SW480 (cell line): ENCODE results near the gene C2orf49.
"Not testable (repeated sequence)": the region's sequence is repeated elsewhere in the genome, so short reads cannot be mapped to it uniquely, and the experiment has no call there.

Source experiments
- DNase-seq: peaks from one replicate; pipeline ENCODE4 v3.0.0-alpha.2; 2016; ENCODE audit warnings: low spot score

Gene C2orf49

DNA sequence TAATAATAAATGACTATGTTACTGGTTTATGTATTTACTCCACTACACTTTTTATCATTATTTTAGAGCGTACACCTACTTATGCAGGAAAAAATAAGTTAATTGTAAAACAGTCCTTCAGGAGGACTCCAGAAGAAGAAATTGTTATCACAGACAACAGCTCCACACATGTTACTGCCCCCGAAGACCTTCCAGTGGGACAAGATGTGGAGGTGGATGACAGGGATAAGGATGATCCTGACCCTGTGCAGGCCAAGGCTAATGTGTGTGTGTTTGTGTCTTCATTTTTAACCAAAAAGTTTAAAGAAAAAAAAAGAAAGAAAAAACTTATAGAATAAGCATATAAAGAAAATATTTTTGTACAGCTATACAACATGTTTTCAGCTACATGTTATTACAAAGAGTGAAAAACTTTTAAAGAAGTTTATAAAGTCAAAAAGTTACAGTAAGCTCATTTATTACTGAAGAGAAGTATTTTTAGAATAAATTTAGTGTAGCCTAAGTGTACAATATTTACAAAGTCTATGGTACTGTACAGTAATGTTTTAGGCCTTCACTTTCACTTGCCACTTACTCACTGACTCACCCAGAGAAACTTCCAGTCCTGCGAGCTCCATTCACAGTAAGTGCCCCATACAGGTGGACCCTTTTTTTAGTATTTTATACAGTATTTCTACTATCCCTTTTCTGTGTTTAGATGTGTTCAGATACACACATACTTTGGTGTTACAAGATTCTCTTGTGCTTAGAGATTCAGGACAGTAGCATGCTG, 15.3 kb upstream of the C2orf49 start:
- DNase-seq: no peak

DNA sequence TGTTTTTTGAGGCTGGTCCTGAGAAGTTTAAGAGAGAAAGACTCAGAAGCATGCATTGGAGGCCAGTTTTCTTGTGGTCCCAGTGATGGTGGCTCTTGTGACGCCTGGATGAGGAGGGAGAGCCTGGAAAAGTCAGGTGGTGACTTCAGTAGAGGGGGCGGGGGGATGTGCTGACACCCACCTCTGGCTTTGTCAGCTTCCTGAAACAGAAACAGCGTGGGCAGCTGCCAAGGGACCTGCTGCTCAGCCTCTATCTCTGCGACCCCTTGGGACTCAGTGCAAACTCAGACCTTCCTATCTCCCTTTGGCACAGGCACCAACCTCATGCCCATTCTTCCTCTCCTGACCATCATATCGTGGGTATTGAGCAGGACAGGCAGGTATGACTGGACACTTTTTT, 14.2 kb upstream of the C2orf49 start:
- DNase-seq: no peak

DNA sequence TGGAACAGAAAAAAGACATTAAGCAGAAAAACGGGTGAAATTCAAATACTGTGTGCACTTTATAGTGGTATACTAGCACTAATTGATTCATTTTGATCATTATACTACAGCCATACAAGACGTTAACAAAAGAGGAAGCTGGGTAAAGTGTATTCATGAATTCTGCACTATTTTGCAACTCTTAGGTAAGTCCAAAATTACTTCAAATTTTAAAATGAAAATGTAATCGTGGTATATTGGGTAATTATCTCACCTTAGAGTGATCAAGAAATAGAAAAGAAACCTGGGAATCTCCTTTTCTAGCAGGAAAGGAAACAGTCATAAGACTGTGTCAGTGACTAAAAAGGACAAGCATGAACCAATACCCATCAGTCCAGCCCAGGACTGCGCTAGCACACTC, 13.2 kb upstream of the C2orf49 start:
- DNase-seq: no peak

DNA sequence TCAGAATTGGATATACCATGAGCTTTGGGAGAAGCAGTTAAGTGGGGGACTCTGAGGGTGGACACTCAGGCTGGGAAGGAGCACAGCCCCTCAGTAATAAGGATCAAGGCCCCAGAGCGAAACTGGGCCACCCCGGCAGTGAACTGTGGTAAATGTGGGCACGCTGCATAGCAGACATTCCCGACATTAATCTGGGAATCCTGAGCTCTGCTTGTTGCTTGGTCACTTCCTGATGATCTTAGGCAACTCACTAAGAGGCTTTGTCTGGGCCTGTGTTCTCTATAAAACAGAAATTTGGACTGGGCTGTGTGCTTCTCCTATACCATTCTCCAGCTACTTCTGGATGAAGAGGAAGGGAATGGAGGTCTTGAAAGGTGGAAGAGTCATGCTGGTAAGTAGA, 12.6 kb upstream of the C2orf49 start:
- peak; percentile 67 for DNase-seq

DNA sequence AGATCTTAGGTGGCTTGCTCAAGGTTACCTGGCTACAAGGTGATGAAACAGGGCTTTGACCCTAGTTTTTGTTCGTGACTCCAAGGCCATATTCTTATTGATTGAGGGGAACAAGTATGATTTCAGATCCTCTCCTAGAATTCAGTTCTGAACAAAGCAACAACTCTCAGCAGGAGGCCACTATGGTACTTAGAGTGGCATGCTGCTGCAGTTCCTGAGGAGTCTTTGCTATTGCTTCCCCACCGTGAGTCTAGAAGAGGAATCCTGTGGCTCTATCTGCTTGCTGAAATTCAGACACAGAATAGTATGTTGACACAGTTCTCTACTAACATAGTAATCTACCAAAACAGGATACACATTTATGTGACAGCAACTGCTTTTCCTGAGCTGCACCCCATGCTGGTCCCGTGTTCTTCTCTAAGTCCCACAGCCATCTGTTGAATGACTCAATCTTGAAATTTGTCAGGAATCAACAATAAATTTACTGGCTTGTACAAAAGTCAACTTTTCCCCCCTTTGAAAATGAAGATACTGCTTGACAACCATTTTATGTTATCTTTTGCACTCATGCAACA, 11.9 kb upstream of the C2orf49 start:
- DNase-seq: no peak

DNA sequence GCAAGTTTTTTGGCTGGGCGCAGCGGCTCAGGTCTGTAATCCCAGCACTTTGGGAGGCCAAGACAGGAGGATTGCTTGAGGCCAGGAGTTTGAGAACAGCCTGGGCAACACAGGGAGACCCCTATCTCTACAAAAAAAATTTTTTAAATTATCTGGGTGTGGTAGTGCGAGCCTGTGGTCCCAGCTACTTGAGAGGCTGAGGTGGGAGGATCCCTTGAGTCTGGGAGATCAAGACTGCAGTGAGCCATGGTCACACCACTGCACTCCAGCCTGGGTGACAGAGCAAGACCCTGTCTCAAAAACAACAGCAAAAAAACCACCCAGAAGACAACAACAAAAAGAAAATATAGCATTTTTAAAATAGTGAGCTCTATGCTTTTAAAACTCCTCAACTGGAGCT, 10.1 kb upstream of the C2orf49 start:
- not testable (repeated sequence) for DNase-seq

DNA sequence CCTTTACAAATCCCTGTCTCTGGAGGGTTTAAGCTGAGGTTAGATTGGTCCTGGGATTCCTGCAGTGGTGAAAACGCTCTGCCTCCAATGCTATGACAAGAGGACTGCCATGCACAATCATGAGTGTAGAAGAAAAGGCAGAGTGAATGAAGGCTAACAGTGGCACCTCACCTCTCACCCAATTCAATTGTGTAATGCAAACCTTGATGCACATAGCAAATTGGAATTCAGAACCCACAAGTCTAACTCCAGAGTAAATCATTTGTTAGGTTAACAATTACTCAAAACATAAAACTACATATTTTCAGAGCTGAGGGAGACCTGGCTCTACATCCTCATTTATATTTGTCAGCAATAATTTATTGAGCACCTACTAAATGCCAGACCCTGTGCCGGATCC, 9.7 kb upstream of the C2orf49 start:
- DNase-seq: no peak

DNA sequence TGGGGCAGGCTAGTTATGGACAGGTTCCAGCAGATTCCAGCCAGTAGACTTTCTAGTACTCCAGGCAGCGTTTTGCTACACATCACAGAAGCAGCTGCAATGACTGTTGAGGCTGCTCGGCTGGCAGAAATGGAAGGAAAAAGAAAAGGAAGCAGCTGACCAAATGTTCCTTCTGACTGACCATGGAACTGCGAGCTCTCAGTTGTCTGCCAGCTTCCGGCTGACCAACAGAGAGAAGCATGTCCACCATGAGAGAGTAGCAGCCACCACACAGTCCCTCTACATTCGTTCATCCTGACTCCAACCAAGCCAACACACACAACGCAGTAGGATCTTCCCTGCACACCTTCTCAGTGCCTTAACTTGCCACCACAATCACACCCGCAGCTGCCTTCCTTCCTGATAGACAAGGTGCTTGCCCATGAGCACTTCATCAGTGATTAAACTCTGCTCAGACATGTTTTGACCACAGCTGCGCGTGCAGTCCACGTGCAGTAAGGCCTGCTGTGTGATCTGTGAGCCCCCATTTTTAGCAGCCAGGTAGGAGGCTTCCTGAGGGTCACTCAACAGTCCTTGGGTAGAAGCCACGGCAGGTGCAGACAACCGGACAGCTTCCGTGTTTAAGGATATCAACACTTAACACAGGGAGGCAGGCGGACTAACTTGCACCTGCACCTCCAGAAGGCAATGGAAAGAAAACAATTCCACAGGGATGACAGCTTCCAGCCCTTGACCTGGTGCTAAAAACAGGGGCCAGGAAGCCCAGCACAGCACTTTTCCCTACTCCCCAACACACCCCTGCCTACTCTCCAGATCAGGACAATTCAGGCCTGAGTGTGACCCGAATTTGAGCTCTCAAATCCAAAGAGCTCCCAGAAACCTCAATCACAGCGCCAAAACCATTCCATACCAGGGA, 8.8 kb upstream of the C2orf49 start:
- DNase-seq: peak; percentile 46

DNA sequence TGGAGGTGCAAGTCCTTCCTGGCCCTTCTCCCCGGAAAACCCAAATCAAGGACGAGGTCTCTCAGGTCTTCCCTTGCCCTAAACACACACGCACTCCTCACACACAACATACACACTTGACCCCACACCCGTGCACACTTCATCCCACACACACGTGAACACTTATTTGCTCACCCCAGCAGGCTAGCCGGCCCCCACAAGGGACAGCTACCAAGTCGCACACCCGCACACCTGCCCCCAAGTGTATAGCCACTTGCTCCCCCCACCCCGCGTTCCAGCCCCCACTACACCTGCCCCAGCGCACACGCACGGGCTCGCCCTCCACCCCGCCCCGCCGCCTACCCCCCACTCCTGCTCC, 8.2 kb upstream of the C2orf49 start:
- DNase-seq: peak; percentile 23

DNA sequence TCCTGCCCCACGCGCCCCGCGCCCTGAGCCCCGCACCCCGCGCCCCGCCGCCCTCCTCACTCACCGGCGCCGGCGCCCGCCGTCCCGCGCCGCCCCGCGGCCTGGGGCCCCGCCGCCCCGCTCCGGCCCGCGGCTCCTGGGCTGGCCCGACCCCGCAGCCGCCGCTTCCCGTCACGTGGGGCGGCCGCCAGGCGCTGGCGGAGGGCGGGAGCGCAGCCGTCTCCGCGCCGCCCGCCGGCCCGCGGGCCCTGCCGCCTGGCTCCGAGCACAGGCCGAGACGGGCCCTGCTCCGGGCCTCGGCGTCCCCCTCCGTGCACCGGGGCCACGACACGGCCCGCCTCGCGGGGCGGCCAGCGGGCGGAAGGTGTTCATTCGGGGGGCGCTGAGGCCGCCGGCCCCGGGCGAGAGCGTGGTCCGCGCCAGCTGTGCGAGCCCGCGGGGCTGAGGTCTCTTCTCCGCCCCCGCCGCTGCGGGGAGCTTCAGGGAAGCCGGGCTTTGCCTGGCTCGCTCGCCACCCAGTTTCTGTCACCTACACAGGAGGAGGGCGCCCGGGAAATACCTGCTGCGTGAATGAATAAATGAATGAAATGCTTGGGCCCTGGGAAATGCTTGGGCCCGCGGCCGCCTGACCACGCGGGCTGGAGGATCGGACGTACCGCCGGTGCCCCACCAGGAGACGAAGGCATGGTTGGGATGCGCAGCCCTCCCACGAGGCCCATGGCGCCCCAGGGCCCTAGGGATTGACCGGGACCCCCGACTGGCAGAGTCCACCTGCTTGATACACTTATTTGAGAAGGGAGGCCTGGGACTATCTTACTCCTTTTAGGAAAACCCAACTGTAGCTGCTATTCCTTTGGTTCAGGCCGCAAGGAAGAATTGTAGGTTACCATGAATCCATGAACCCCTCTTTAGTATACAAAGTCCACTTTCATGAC, 7.5 kb upstream of the C2orf49 start, which contains the start of gene TGFBRAP1:
Gene TGFBRAP1, minus strand, starts transcription at position 175 of the 935 bp plus-strand sequence. CDS start 21,434 bp downstream, outside the sequence.
- DNase-seq: peak; percentile 62

DNA sequence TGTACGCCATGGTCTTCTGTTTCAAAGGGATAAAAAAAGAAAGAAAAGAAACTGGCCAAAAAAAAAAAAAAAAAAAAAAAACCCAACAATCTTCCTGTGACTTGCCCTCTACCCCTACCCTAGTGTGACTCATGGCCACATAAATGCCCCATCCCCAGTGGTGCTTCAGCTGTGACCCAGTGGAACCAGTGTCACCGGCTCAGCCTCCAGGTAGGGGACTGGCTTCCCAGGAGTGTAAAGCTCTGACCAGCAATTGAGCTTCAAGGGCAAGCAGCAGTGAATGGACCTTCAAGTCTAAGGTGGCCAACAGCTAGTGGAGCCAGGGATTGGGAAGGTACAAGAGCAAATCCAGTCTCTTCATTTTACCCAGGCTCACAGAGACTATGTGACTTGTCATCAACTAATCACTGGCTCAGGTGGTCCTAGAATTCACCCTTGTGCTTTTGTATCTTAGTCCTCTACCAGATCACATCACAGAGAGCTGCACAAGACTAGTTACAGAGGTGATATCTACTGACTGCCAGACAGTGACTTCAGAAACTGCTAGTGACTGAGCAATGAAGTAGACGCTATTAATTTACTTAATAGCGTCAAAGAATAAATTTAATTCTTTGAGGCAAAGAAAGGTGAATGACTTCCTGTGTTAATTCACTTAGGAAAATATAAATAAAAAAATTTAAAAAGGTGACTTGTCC, 6.5 kb upstream of the C2orf49 start:
- peak; percentile 37 for DNase-seq

DNA sequence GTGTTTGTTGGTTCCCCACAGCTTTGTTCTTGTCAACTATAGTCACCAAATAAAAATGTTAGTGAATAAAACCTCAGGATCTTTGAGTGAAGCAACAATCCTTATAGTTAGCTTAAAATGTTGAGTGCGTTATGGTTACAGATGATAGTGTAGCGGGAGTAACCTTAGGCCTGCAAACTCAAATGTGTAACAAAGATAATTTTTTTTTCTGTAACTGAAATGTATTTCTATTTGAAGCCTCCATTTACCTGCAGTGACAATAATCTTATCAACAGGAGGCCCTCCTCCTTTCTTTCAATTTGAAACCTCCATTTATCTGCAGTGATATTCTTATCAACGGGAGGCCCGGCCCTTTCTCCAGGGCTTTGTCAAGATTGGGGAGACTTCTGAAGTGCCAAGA, 3.1 kb upstream of the C2orf49 start:
- DNase-seq: no peak

DNA sequence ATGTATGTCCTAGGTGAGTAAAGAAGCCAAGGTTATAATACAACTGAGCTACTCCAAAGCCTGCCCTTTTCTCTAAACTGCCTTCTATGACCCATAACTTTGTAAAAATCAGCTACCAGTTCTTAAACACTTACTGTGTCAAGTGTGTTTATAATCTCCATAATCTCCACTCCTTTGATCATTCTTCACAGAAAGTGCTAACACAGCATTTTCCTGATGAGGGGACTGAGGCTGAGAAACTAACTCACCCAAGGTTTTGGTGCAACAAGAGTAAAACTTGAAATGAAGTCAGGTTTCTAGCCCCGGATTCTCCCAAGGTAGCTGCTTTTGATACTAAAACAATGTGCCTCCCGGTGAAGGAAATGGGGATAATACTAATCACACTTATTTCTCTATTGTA, 1.9 kb upstream of the C2orf49 start:
- DNase-seq: no peak

DNA sequence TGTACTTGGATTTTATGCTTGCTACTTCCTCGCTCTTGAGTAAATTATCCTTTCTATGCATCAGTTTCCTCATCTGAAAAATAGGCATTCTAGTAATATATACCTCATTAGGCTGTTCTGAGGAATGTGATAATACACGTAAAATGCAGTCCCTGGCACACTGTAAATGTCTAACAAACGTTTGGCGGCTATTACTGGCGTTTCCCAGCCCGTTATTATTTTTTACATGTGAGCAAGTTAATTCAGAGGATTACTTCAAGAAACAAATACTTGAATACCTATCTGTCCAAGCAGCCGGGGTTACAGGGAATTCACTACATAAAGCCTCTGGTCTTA, 586 bp upstream of the C2orf49 start:
- DNase-seq: no peak

DNA sequence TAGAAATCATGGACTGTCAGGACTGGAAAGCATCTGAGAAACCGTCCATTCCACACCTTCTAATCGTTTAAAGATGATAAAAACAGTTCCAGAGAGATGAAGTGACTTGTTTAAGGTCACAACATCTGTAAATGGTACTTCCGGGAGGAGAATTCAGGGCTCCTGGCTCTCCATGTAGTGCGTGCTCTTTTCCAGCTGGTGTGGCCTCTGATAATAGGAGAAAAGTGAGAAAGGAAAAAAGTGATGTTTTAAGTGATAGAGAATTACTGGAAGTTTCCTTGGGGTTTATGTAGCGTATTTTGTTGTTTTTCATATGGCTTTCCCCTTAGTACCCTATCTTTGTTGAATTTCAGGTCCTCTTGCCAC, 663 bp downstream of the C2orf49 start:
- DNase-seq: no peak

DNA sequence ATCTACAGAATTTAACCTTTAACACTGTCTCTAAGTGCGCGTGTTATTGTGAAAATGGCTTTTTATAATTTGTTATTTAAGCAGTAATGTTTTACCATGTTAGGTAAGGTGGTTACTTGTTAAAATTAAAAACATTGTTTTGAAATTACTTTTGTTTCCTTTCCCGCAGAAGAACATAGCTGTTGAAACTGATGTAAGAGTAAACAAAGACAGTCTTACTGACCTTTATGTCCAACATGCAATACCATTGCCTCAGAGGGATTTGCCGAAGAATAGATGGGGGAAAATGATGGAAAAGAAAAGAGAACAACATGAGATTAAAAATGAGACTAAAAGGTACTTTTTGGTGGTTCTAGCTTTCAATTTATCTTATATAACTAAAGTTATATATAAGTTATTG, 2.1 kb downstream of the C2orf49 start:
- DNase-seq: no peak

DNA sequence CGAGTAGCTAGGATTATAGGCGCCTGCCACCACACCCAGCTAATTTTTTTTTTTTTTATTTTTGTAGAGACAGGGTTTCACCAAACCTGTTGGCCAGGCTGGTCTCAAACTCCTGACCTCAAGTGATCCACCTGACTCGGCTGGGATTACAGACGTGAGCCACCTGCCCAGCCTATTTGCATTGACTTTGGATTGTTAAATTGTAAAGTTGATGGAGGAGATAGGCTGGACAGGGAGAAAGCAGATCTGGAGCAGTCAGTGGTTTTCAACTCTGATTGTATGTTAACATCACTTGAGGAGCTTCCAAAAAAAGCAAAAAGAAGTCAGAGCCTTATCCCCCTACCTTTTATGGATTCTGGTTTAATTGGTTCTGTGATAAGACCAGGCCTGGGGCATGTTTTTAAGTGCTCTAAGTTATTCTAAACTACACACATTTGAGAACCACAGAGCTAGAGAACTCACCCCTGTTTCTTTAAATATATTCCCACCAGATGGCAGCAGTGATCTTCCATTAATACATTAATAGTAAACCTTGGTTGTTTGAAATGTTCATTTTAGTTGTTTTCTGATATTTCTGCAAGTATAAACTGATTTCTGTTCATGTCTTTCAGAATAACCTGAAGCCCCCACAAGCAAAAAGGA, 7.5 kb downstream of the C2orf49 start:
- DNase-seq: peak; percentile 39

DNA sequence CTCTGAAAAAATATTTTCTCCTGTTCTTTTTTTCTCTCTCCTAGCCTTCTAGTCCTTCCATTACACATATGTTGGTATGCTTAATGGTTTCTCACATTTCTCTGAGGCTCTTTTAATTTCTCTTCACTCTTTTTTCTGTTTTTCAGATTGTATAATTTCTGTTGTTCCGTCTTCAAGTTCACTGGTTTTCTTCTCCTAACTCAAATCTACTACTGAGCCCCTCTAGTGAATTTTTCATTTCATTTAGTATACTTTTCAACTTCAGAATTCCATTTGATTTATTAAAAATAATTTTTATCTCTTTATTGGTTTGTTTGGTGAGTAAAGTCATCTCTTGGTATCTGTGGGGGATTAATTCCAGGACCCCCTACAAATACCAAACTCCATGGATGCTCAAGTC, 19.8 kb downstream of the C2orf49 start:
- no peak for DNase-seq

DNA sequence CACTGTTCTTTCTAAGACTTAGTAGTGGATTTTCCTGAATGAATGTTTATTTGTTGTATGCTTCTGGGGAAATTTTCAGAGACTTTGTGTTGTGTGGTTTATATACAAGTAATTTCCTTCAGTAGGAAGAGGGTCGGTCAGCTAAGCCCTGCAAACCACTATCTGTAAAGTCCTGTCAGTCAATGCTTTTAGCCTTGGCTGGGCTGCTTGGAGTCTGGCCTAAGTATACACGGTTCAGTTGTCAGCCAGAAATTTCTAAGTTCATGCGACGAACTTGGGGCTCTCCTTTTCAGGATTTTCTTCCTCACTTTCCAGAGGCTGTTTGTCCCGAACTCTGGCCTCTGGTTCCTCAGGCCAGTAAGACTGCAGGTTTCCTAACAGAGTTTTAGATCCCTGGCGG, 21.3 kb downstream of the C2orf49 start:
- no peak for DNase-seq

DNA sequence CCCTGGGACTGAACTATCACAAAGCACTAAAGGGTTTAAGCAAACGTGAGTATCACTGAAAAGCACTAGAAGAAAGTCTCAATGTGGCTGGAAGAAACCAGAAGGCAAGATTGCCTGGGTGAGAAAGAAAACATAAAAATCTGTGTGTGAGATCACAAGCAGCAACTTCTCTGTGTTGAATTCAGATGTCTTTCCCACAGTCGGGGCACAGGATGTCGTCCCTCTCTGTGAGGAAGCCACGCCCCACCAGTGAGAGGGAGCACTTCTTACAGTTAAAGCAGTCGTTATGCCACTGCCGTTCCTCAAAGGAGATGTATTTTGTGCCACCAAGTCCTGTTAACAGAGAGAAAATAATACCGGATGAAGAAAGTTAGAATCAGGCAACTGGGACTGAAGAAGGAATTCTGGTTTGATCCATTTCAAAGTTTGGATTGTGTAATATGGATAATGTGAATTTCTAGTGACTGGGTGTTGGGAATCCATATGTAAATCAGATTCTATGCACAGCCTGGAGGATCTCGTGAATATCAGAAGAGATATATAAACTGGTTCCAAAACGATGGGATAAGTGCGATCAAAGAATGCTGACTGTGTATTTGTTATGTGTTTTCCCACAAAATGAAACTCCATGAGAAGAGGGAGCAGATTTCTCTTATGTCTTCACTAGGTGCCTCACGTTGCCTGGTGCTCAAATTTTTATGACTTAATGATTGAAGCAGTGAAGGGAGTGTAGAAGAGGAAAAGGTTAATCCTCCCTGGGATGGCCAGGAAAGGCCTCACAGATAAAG, 24.0 kb downstream of the C2orf49 start:
- no peak for DNase-seq
